Suppressor macrophage treated with lipopolysaccharide for 1 hour (primary cell): ENCODE data around the gene ELK3.
"Not testable (repeated sequence)": the region's sequence is repeated elsewhere in the genome, so short reads cannot be mapped to it uniquely, and the experiment has no call there.

Source experiments
- DNase-seq, 3 donors: peaks; one replicate each; pipeline ENCODE4 v3.0.0-alpha.2; 2020 to 2022

Gene ELK3

DNA sequence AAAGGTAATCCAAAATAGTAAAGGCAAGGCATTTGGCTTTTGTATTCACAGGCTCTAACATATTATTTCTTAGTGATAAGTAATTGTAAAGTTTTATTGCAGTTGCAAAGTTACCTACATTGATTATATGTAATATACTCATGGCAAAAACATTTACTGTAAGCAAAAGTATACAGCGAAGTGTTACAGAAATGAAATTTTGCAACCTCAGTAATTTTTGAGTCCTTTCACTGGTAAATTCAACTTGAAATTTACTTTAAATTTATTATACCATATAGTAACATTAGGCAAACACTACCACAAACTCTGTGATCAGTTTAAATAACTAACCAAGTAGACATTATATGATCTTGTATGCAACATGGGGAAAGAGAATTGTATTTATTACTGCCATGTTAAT, 117.0 kb downstream of the ELK3 start:
- DNase-seq, result no peak

DNA sequence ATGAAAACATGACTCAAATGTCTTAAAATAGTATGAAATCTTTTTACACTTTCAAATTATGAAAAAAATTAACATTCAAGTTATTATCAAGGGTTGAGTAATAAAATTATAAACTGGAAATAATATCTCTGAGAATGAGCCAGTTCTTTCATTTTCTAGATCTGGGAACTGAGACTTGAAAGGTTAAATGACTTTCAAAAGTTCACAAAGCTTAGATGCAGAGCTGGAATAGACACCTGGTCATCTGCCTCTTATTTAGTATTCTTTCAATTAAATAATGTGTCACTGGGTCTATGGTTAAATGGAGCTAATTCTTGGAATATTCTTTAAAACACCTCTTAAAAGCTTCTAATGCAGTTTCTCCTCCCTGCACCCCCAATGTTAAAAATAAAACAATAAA, 119.4 kb downstream of the ELK3 start:
- no peak for DNase-seq

DNA sequence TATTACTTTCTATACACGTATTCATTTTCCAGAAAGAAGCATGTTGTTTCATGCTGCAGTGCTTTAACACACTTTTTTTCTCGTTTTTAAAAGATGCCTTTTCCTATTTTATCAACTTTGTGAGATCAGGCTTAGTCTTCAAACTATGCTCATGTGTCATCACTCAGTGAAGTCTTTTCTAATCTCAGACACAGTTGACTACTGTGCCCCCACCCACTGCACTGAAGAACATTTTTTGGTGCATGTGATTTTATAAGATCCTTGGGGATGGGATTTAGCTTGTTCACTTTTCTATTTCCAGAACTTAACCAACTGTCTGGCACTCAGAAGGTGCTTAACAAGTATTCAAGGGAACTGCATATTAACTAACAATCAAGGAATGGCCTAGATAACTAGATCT, 120.5 kb downstream of the ELK3 start:
- no peak for DNase-seq

DNA sequence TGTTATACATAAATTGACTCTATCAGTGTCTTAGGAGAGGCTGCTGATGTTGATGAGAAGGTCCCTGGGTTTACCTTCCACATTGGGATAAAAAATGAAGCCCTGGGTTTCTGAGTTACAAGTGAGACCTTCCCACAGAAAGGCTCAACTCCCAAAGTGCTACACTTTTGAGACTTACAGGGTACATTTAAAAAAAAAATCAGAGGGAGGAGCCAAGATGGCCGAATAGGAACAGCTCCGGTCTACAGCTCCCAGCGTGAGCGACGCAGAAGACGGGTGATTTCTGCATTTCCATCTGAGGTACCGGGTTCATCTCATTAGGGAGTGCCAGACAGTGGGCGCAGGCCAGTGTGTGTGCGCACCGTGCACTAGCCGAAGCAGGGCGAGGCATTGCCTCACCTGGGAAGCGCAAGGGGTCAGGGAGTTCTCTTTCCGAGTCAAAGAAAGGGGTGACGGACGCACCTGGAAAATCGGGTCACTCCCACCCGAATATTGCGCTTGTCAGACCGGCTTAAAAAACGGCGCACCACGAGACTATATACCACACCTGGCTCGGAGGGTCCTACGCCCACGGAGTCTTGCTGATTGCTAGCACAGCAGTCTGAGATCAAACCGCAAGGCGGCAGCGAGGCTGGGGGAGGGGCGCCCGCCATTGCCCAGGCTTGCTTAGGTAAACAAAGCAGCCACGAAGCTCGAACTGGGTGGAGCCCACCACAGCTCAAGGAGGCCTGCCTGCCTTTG, 121.7 kb downstream of the ELK3 start:
- DNase-seq, result not testable (repeated sequence)

DNA sequence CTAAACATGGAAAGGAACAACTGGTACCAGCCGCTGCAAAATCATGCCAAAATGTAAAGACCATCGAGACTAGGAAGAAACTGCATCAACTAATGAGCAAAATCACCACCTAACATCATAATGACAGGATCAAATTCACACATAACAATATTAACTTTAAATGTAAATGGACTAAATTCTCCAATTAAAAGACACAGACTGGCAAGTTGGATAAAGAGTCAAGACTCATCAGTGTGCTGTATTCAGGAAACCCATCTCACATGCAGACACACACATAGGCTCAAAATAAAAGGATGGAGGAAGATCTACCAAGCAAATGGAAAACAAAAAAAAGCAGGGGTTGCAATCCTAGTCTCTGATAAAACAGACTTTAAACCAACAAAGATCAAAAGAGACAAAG, 123.6 kb downstream of the ELK3 start:
- not testable (repeated sequence) for DNase-seq
